SK-N-SH (cell line): ENCODE data around the gene ATG4B.

Source experiments
- CHD2 ChIP-seq: fragments of 150-350 bp; IDR thresholded peaks from 2 replicates; pipeline ENCODE4 v1.6.1; 2018; ENCODE audit warnings: low read length; ENCODE audit not compliant: partially characterized antibody
- EP300 ChIP-seq, 2 experiments: IDR thresholded peaks; 2 replicates each; pipeline versions ENCODE4 v1.4.0 to v1.6.1; 2012; ENCODE audit warnings: borderline replicate concordance in 1 of 2, low read depth in 1 of 2, low read length in 1 of 2
- EZH2phosphoT487 ChIP-seq: fragments of 200-600 bp; sonication (generic); IDR thresholded peaks from 2 replicates; pipeline ENCODE4 v1.6.1; 2017; ENCODE audit warnings: low read depth, mixed run types, mild to moderate bottlenecking, antibody characterized with exemption, moderate library complexity, borderline replicate concordance
- FOXM1 ChIP-seq: IDR thresholded peaks from 2 replicates; pipeline ENCODE4 v1.4.0; 2012; ENCODE audit warnings: low read depth, mild to moderate bottlenecking
- NFIC ChIP-seq: IDR thresholded peaks from 2 replicates; pipeline ENCODE4 v1.4.0; 2012; ENCODE audit warnings: borderline replicate concordance
- POLR2AphosphoS5 ChIP-seq: IDR thresholded peaks from 2 replicates; pipeline ENCODE4 v1.6.1; 2012; ENCODE audit warnings: low read depth, low read length
- RAD21 ChIP-seq: IDR thresholded peaks from 2 replicates; pipeline ENCODE4 v1.6.1; 2012; ENCODE audit warnings: mild to moderate bottlenecking, low read length
- RCOR1 ChIP-seq: fragments of 150-350 bp; IDR thresholded peaks from 2 replicates; pipeline ENCODE4 v1.6.1; 2017; ENCODE audit warnings: antibody characterized with exemption, low read length
- SMC3 ChIP-seq: IDR thresholded peaks from 2 replicates; pipeline ENCODE4 v1.6.1; 2012; ENCODE audit warnings: low read depth, low read length, improper control_type of control experiment
- TEAD4 ChIP-seq: IDR thresholded peaks from 2 replicates; pipeline ENCODE4 v1.4.0; 2012; ENCODE audit warnings: mild to moderate bottlenecking, borderline replicate concordance; ENCODE audit not compliant: insufficient read depth
- USF1 ChIP-seq: IDR thresholded peaks from 2 replicates; pipeline ENCODE4 v1.4.0; 2012; ENCODE audit warnings: low read depth, borderline replicate concordance
- YY1 ChIP-seq: IDR thresholded peaks from 2 replicates; pipeline ENCODE4 v1.4.0; 2012; ENCODE audit warnings: low read depth, mild to moderate bottlenecking
- TF ChIP-seq, protein P1 (sequence below): fragments of 200-600 bp; sonication (generic); IDR thresholded peaks from 2 replicates; pipeline ENCODE4 v1.6.1; 2017; ENCODE audit warnings: antibody characterized with exemption, mild to moderate bottlenecking, moderate library complexity
- TF ChIP-seq, protein P2 (sequence below): IDR thresholded peaks from 2 replicates; pipeline ENCODE4 v1.4.0; 2012; ENCODE audit warnings: low read depth, borderline replicate concordance

GRCh38 chr2:241672243-241673188 is 35.0 kb downstream of the ATG4B start:
- TF ChIP-seq EZH2phosphoT487: no peak
- TF ChIP-seq FOXM1: no peak
- no peak for TF ChIP-seq EP300 (IDR thresholded peaks at IDR 0.05; ENCODE audit: borderline replicate concordance in 1 of 2, low read depth in 1 of 2, low read length in 1 of 2)
- TF ChIP-seq, protein P1, sequence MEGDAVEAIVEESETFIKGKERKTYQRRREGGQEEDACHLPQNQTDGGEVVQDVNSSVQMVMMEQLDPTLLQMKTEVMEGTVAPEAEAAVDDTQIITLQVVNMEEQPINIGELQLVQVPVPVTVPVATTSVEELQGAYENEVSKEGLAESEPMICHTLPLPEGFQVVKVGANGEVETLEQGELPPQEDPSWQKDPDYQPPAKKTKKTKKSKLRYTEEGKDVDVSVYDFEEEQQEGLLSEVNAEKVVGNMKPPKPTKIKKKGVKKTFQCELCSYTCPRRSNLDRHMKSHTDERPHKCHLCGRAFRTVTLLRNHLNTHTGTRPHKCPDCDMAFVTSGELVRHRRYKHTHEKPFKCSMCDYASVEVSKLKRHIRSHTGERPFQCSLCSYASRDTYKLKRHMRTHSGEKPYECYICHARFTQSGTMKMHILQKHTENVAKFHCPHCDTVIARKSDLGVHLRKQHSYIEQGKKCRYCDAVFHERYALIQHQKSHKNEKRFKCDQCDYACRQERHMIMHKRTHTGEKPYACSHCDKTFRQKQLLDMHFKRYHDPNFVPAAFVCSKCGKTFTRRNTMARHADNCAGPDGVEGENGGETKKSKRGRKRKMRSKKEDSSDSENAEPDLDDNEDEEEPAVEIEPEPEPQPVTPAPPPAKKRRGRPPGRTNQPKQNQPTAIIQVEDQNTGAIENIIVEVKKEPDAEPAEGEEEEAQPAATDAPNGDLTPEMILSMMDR: no peak
- TF ChIP-seq SMC3: no peak
- no peak for TF ChIP-seq RAD21
- TF ChIP-seq CHD2: no peak
- TF ChIP-seq NFIC: no peak
- no peak for TF ChIP-seq YY1
- no peak for TF ChIP-seq USF1
- no peak for TF ChIP-seq POLR2AphosphoS5
- TF ChIP-seq, protein P2, sequence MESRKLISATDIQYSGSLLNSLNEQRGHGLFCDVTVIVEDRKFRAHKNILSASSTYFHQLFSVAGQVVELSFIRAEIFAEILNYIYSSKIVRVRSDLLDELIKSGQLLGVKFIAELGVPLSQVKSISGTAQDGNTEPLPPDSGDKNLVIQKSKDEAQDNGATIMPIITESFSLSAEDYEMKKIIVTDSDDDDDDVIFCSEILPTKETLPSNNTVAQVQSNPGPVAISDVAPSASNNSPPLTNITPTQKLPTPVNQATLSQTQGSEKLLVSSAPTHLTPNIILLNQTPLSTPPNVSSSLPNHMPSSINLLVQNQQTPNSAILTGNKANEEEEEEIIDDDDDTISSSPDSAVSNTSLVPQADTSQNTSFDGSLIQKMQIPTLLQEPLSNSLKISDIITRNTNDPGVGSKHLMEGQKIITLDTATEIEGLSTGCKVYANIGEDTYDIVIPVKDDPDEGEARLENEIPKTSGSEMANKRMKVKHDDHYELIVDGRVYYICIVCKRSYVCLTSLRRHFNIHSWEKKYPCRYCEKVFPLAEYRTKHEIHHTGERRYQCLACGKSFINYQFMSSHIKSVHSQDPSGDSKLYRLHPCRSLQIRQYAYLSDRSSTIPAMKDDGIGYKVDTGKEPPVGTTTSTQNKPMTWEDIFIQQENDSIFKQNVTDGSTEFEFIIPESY: no peak
- no peak for TF ChIP-seq RCOR1
- TF ChIP-seq TEAD4: no peak
